ENCODE results near the gene USPL1. TPM values are rescaled to one million over a fixed set of nuclear protein-coding genes. Genes with fewer than 3 reads are reported as not detected.

The USPL1 gene
- polyA plus RNA-seq, 1 donor (not counting 4 experiments of a cell fraction or from before 2014, with no cell fraction given) = 12.3 TPM

GRCh38 chr13:30665638-30666037, 47.9 kb downstream of the USPL1 start:
- H3K9ac ChIP-seq (ENCODE audit: control insufficient read depth, extremely low read depth, insufficient read depth, low read length) = no peak overlapping the region
- no peaks in the 10 kb centered on the region for H4K20me1 ChIP-seq (ENCODE audit: control insufficient read depth, extremely low read depth, insufficient read depth, low read length)
- no peaks in the 10 kb centered on the region for H3K9me1 ChIP-seq (ENCODE audit: control insufficient read depth, extremely low read depth, insufficient read depth, low read length)
- no peak overlapping the region for H3K27ac ChIP-seq (ENCODE audit: control insufficient read depth, insufficient read depth, low read length)
- no peak overlapping the region for H3K4me2 ChIP-seq (ENCODE audit: control insufficient read depth, extremely low read depth, insufficient read depth, low read depth, low read length)
- dilution Hi-C loops (cut with MboI; ENCODE audit: extremely low pct_ligation_motif_present, low sequenced_read_pairs) = no loop called here
- H3K4me3 ChIP-seq (ENCODE audit: control insufficient read depth in 2 of 3, extremely low read depth in 1 of 3, insufficient read depth in 2 of 3, low read depth in 1 of 3, low read length in 3 of 3) = no peak overlapping the region
- TF ChIP-seq CTCF (optimal IDR thresholded peaks at IDR 0.05 in 1 of 3, IDR thresholded peaks at IDR 0.05 in 1 of 3, conservative IDR thresholded peaks at IDR 0.05 in 1 of 3; ENCODE audit: extremely low read depth in 1 of 3, insufficient read depth in 2 of 3, low read length in 3 of 3) (no peak), EZH2 (IDR thresholded peaks at IDR 0.05; ENCODE audit: low read length) (no peak)
- no peak overlapping the region for H2AFZ ChIP-seq (ENCODE audit: control insufficient read depth, low read length)
- H3K36me3 ChIP-seq (ENCODE audit: control insufficient read depth in 2 of 2, extremely low read depth in 1 of 2, insufficient read depth in 2 of 2, low read length in 2 of 2) = no peaks in the 10 kb centered on the region
- H3K9me3 ChIP-seq (ENCODE audit: control insufficient read depth, low read depth, low read length) = no peaks in the 10 kb centered on the region
- no peaks in the 10 kb centered on the region for H3K79me2 ChIP-seq (ENCODE audit: control insufficient read depth, insufficient read depth, low read length)
- FAIRE-seq (no peak), DNase-seq (ENCODE audit: low read depth, low spot score) (no peak)
- H3K27me3 ChIP-seq (ENCODE audit: control insufficient read depth, extremely low read depth, insufficient read depth, low read length) = no peaks in the 10 kb centered on the region
- H3K4me1 ChIP-seq (ENCODE audit: control insufficient read depth, extremely low read depth, insufficient read depth, low read length) = no peaks in the 10 kb centered on the region

- no peak for TF ChIP-seq EZH2 (IDR thresholded peaks at IDR 0.05; ENCODE audit: low read length)
- TF ChIP-seq CTCF (optimal IDR thresholded peaks at IDR 0.05 in 1 of 3, IDR thresholded peaks at IDR 0.05 in 1 of 3, conservative IDR thresholded peaks at IDR 0.05 in 1 of 3; ENCODE audit: extremely low read depth in 1 of 3, insufficient read depth in 2 of 3, low read length in 3 of 3) = no peak
- no peak overlapping the region for H3K9ac ChIP-seq (ENCODE audit: control insufficient read depth, extremely low read depth, insufficient read depth, low read length)
- H3K27me3 ChIP-seq (ENCODE audit: control insufficient read depth, extremely low read depth, insufficient read depth, low read length) = no peaks in the 10 kb centered on the region
- H3K4me1 ChIP-seq (ENCODE audit: control insufficient read depth, extremely low read depth, insufficient read depth, low read length) = no peaks in the 10 kb centered on the region
- FAIRE-seq (no peak), DNase-seq (ENCODE audit: low read depth, low spot score) (no peak)
- no peak overlapping the region for H3K27ac ChIP-seq (ENCODE audit: control insufficient read depth, insufficient read depth, low read length)
- no peaks in the 10 kb centered on the region for H3K9me1 ChIP-seq (ENCODE audit: control insufficient read depth, extremely low read depth, insufficient read depth, low read length)
- no peaks in the 10 kb centered on the region for H3K36me3 ChIP-seq (ENCODE audit: control insufficient read depth in 2 of 2, extremely low read depth in 1 of 2, insufficient read depth in 2 of 2, low read length in 2 of 2)
- no peaks in the 10 kb centered on the region for H3K9me3 ChIP-seq (ENCODE audit: control insufficient read depth, low read depth, low read length)
- H2AFZ ChIP-seq (ENCODE audit: control insufficient read depth, low read length) = no peak overlapping the region
- dilution Hi-C loops (cut with MboI; ENCODE audit: extremely low pct_ligation_motif_present, low sequenced_read_pairs) = no loop called here
- no peaks in the 10 kb centered on the region for H3K79me2 ChIP-seq (ENCODE audit: control insufficient read depth, insufficient read depth, low read length)
- H3K4me2 ChIP-seq (ENCODE audit: control insufficient read depth, extremely low read depth, insufficient read depth, low read depth, low read length) = no peak overlapping the region
- H4K20me1 ChIP-seq (ENCODE audit: control insufficient read depth, extremely low read depth, insufficient read depth, low read length) = no peaks in the 10 kb centered on the region
- H3K4me3 ChIP-seq (ENCODE audit: control insufficient read depth in 2 of 3, extremely low read depth in 1 of 3, insufficient read depth in 2 of 3, low read depth in 1 of 3, low read length in 3 of 3) = no peak overlapping the region
These were observed 48.4 kb downstream of the USPL1 start for GRCh38 chr13:30666113-30666512.

All from keratinocyte (primary cell).